Subcutaneous adipose tissue (tissue), 4 donors: Measurements from ENCODE around the gene LRRK1. TPM values are rescaled to one million over a fixed set of nuclear protein-coding genes. Genes with fewer than 3 reads are reported as not detected.

Experiments used
- CTCF ChIP-seq: fragments of 450-650 bp; IDR thresholded peaks from one replicate; pipeline ENCODE4 v1.5.1; 2016; ENCODE audit warnings: low read depth, mild to moderate bottlenecking, control low read depth, antibody characterized with exemption, moderate library complexity
- total RNA-seq, 4 donors: library from RNA; depleted of rRNA; stranded (reverse); fragments of >200 nt; gene quantifications; one replicate each; pipeline ENCODE4 v1.1.0, GENCODE V29; 2016

LRRK1 gene
- total RNA-seq, 4 donors from 2014 or later: 9.6 to 21.6 (median 17.3) TPM

GRCh38 chr15:101084801-101085200 is 165.6 kb downstream of the LRRK1 start:
- no peak for TF ChIP-seq CTCF

GRCh38 chr15:101085311-101085700 is 166.1 kb downstream of the LRRK1 start:
- no peak for TF ChIP-seq CTCF

GRCh38 chr15:101086394-101087171 is 167.4 kb downstream of the LRRK1 start:
- TF ChIP-seq CTCF: no peak

- no peak for TF ChIP-seq CTCF
These were observed 168.1 kb downstream of the LRRK1 start for GRCh38 chr15:101087172-101087769.

GRCh38 chr15:101088271-101088670 is 169.1 kb downstream of the LRRK1 start:
- no peak for TF ChIP-seq CTCF

- no peak for TF ChIP-seq CTCF
These were observed 169.8 kb downstream of the LRRK1 start for GRCh38 chr15:101088788-101089578.
